HG03060 (cell line): ENCODE results near the gene C1QTNF1.
"Not testable (repeated sequence)": the region's sequence is repeated elsewhere in the genome, so short reads cannot be mapped to it uniquely, and the experiment has no call there.

ENCODE experiments used
- ATAC-seq: cut with Tn5 transposase; IDR thresholded peaks from one replicate; pipeline ENCODE4 v1.9.1; 2021; ENCODE audit warnings: low read depth, moderate number of reproducible peaks; ENCODE audit not compliant: unreplicated experiment

C1QTNF1 gene

GRCh38 chr17:79005063-79005861 lies 18.7 kb upstream of the C1QTNF1 start:
- ATAC-seq: no peak

- no peak for ATAC-seq
These were observed 17.9 kb upstream of the C1QTNF1 start for GRCh38 chr17:79006046-79006445.

GRCh38 chr17:79006794-79007503 lies 17.0 kb upstream of the C1QTNF1 start:
- no peak for ATAC-seq

GRCh38 chr17:79007504-79008381 lies 16.2 kb upstream of the C1QTNF1 start:
- ATAC-seq: no peak

GRCh38 chr17:79008666-79009387 lies 15.1 kb upstream of the C1QTNF1 start:
- ATAC-seq: no peak

GRCh38 chr17:79009397-79010303 lies 14.3 kb upstream of the C1QTNF1 start, which contains the start of gene CANT1:
TSS of gene CANT1 (minus strand) at chr17:79009764. CDS start at chr17:78997622, 12,142 bp downstream.
- peak; percentile 85 for ATAC-seq

GRCh38 chr17:79010304-79010646 lies 13.7 kb upstream of the C1QTNF1 start:
- ATAC-seq: no peak

GRCh38 chr17:79011451-79012147 lies 12.4 kb upstream of the C1QTNF1 start:
- ATAC-seq: no peak

- no peak for ATAC-seq
These were observed 11.3 kb upstream of the C1QTNF1 start for GRCh38 chr17:79012563-79013134.

GRCh38 chr17:79014158-79014758 lies 9.7 kb upstream of the C1QTNF1 start:
- ATAC-seq: no peak

GRCh38 chr17:79017546-79018369 lies 6.2 kb upstream of the C1QTNF1 start:
- ATAC-seq: no peak

- no peak for ATAC-seq
These were observed 5.6 kb upstream of the C1QTNF1 start for GRCh38 chr17:79018370-79018695.

- ATAC-seq: no peak
These were observed 4.7 kb upstream of the C1QTNF1 start for GRCh38 chr17:79019261-79019631.

- ATAC-seq: no peak
These were observed 4.1 kb upstream of the C1QTNF1 start for GRCh38 chr17:79019632-79020584.

GRCh38 chr17:79020631-79021301 lies 3.2 kb upstream of the C1QTNF1 start:
- no peak for ATAC-seq

GRCh38 chr17:79021929-79022328 lies 2.0 kb upstream of the C1QTNF1 start:
- ATAC-seq: not testable (repeated sequence)
